ENCODE data around the gene PLA2G4A.
A peak's percentile ranks its signal among the peaks of the same experiment; 100 is the strongest.
"Not testable (repeated sequence)": the region's sequence is repeated elsewhere in the genome, so short reads cannot be mapped to it uniquely, and the experiment has no call there.

The PLA2G4A gene

DNA sequence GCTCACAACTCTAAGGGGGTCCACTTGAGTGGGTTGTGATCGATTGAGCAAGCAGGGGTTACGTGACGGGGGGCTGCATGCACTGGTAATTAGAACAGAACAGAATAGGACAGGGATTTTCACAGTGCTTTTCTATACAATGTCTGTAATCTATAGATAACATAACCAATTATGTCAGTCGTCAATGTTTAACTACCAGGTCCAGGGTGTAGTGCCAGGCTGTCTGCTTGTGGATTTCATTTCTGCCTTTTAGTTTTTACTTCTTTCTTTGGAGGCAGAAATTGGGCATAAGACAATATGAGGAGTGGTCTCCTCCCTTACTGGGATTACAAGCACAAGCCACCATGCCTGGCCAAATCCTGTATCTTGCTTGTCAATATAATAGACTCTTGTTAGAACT, 94.1 kb downstream of the PLA2G4A start:
- DNase-seq (ENCODE audit: low read depth): not testable (repeated sequence)

DNA sequence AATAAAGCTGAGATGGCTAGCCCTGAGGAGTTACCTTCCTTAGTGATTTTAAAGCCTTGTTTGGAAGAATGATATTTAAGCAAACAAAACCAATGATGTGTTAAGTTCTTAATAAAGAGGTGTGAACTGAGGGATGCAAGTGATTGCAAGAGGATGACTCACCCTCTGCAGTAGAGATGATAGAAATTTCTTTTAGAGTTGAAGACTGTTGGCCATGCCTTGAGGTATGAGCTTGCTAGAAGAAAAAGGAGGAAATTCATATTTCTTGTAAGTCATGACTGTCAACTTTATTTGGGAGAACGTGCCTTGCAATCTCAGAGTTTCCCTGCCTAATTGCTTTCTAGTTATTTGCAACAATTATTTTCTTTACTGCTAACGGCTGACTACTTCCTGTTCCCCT, 94.7 kb downstream of the PLA2G4A start:
- no peak for DNase-seq (ENCODE audit: low read depth)

DNA sequence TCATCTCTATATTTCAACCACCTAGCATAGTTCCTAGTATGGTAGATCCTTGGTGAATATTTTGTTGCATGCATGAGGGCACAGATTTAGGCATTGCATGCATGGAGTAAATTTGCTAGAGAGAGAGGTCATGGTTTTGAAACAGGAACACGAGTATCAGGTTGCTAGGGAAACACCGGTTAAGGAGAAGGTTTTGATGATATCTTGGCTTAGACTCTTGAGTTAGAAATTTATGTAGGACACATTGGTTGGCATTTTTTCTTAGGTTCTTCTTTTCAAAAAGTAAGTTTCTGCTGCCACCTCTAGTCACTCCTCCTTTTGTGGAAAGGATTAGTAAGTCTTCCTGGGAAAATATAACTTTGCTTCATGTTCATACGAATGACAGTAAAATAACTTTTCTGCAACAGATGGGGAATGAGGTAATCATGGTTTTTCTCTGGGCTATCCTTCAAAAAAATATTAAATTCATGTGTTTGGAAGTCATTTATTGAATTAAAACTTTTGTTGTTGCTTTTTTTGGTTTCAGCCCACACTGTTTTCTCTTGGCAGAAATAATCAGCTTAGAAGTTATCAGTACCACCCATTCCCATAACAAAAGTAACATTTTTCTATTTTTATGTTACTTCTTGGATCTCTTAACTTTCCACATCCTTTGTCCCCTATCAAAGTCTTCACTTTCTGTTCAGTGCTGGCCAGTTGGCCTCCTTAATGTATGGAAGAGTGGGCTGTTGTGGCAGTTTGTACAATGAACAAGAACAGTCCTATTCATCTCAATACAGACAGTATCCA, 97.3 kb downstream of the PLA2G4A start:
- DNase-seq (ENCODE audit: low read depth): peak; percentile 72

DNA sequence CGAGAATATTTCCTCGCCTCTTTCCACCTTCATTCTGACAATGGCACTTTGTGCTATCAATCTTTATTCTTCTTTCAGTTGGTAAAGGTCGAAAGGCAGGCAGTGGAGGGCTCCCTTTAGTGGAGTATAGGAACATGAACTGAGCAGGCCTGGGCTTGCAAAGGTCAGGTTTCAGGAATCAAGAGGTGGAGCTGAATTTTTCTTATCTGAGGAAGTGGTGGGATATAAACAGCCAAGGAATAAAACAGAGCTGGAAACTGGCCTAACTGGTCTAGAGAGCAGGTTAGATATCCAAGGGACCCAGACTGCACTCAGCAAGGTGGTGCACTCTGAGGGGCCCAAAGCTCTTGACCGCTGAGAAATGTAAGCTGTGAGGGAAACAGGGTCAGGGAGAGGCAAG, 99.1 kb downstream of the PLA2G4A start:
- DNase-seq (ENCODE audit: low read depth): no peak

DNA sequence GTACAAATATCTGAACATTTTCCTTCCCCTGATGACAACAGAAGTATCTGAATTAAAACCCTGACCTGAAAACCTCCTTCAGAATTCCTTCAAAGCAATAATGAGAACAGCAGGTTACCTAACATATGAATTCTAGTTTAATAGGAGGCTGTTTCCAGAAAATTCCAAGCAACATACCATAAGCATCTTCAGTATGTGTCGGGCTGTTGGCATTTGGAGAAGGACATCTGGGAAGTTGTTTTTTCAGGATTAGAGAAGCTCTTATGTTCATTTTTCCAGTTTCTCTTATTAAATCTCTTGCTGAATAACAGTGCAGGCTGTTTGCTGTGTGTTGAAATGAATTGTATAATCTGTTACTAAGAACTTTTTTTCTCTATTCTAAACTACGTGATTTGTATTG, 101.5 kb downstream of the PLA2G4A start:
- no peak for DNase-seq (ENCODE audit: low read depth)

DNA sequence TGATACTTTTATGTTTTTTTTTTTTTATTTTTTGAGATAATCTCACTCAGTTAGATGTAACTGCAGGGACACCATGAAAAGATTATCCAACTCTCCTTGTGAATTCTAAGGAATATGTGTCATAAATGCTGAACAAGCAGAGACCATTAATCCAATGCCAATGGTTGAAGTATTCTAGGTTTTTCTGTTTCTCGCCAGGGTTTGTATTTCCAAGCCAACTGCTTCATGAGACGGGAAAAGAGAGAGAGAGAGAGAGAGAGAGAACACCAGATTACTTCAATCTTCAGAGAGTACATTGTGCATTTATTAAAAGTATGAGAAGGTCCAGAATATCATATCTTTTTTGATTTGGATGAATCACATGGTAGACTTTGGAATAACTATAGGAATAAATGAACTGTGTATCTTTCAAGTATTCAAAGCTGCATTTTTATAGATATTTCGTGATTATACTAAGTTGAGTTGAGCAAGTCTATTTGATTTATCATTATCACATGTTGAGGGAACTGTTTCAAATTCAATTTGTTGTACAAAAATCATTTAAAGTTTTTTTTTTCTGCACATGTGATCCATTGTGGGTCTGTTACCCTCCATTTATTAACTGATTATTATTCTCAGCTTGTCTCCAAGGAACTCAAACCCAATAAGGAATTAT, 108.4 kb downstream of the PLA2G4A start:
- DNase-seq (ENCODE audit: low read depth): no peak

DNA sequence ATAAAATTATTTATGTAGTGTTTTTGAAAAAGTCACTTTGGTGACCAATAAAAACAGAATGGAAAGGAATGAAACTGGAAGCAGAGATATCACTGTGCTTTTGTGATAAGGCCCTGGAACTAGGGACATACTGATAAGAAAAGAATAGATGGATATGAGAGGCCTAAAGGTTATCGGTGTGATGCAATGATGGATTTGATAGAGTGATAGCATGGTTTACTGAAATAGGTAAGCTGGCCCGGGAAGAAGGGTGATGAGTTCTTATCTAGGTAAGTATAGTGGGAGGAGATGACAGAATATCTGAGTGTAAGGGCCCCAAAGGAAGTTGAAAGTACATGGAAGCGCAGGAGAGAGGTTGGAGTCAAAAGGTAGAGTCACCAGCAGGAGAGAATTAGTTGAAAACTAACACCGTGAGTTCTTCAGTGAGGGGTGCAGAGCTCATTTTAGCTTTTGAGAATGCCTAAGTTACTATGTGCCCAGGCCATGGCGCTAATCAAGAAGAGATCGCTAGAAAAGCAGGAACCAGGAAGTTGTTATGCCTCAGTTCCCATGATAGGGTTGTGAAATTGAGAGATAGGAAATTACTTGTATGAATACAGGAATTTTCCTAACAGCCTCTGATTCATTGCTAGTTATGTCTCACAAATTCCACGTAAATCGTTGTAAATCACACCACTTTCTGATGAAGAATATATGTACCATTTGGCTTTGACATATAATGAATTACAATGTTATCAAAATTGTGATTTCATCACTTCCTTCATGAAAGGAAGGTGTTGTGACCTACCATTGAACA, 115.3 kb downstream of the PLA2G4A start:
- DNase-seq (ENCODE audit: low read depth): no peak

DNA sequence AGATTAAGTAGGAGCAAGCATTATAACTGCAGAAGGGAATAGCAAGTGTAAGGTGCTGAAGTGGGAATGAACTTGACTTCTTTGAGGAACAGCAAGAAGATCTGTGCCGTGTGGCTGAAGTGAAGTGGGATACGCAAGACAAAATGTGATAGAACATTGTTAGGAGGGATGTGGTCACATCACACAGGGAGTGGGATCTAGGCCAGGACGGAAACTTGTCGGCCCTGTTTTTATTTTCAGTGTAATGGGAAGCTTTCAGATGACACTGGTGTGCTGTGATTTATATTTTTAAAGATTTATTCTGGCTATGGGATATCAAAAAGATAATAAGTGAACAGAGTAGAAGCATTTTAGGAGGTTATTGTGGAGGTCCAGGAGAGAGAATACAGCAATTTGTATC, 116.4 kb downstream of the PLA2G4A start:
- no peak for DNase-seq (ENCODE audit: low read depth)

DNA sequence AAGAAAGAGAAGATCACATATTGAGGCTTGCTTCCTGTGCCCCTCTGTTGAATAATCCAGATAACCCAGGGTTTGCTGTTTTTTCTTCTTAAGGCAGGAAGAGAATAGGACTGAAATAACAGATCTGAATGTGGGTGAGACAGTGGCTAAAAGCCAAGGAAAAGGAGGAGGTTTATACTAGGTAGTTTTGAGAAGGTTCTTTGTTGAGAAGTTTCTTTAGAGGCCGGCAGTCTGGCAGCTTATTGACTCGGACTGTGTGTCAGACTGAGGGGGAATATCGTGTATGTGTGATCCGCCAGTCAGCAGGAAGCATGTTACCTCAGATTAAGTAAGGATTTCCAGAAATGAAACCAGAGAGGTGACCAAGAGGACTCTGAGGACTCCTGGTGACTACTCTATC, 119.8 kb downstream of the PLA2G4A start:
- DNase-seq (ENCODE audit: low read depth): no peak

DNA sequence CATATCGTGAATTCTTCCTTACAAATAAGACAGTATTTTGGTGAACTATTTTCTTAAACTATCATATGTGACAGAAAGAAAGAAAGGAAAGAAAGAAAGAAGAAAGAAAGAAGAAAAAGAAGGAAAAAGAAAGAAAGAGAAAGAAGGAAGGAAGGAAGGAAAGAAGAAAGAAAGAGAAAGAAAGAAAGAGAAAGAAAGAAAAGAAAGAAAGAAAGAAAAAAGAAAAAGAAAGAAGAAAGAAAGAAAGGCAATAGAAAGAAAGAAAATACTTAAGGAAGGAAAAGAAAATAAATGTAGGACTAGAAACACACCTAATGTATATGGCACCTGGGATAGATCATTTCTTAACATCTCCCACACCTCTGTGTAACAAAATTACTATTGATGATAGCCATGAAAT, 120.4 kb downstream of the PLA2G4A start:
- no peak for DNase-seq (ENCODE audit: low read depth)

DNA sequence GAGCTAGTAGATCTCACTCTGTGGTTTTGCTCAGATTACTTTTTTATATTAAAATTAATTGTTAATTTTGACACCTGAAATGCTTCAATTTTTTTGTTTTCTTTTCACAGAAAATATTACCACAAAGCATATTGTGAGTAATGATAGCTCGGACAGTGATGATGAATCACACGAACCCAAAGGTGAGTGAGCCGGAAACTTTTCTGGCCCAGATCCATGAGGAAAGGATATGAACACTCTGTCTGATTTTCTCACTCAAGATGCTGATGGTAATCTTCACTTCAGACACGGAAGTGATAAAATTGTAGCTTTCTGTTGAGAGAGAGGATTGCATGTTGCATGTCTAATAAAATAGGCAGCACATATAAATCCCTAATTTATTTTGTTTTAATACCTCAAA, 121.8 kb downstream of the PLA2G4A start:
- DNase-seq (ENCODE audit: low read depth): no peak

DNA sequence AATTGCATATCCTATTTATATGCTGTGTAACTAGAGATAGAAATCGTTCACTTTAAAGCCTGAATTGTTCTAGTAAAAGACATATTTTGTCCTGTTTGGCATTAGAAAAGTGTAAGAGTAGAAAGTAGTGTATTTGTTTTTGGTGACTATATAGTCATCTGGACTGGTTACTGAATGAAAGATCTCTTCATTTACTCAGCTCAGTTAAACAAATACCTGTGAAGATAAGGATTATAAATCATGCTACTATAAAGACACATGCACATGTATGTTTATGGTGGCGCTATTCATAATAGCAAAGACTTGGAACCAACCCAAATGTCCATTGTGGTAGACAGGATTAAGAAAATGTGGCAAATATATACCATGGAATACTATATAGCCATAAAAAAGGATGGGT, 125.1 kb downstream of the PLA2G4A start:
- no peak for DNase-seq (ENCODE audit: low read depth)

DNA sequence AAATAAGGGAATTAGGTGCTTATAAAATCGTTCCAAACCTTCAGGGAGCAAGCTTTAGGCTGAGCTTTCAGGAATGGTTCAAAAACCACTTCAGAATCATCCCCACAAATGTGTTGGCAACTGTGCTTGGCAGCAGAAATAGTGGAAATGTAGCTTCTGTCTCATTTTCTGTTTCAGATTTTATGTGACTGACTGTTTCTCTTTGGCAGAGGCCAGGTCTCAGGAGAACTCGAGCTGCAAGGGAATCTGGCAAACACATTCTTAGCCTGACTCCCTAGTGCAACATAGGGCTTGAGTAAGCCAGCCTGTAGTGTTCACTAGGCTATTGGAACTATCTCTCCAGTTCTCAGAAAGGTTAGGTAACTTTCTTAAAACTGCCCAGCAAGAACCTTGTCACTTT, 128.6 kb downstream of the PLA2G4A start:
- peak; percentile 69 for DNase-seq (ENCODE audit: low read depth)

DNA sequence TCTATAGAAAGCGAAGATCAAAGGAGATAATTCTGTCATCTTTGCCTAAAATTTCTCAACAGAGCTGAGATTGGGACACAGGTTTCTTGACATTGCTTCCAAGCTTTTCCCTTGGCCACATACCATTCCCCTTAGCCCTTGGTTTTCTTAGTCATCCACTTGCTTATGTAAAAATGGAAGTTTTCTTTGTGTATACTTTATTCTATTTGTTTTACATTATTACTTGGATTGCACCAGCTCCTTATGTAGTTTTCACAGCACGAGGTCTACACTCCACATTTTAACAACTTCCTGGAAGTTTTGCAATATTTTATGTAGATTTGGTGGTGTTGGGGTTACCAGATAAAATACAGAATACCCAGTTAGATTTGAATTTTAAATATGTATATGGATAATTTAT, 129.8 kb downstream of the PLA2G4A start:
- peak; percentile 55 for DNase-seq (ENCODE audit: low read depth)

DNA sequence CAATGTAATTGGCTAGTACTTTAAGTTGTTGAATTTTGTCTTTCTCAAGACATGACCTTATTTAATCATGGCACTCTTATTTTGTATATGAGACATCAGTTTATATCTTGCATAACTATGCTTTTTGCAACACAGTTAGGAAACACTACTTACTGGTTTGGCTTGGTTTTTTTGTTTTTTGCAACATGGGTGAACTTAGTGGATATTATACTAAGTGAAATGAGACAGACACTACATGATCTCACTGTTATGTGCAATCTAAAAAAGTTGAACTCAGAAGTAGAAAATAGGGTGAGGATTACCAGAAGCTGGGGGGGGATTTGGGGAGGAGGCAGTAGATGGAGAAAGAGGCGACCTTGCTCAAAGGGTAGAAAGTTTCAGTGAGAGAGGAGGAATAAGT, 132.1 kb downstream of the PLA2G4A start:
- peak; percentile 84 for DNase-seq (ENCODE audit: low read depth)

DNA sequence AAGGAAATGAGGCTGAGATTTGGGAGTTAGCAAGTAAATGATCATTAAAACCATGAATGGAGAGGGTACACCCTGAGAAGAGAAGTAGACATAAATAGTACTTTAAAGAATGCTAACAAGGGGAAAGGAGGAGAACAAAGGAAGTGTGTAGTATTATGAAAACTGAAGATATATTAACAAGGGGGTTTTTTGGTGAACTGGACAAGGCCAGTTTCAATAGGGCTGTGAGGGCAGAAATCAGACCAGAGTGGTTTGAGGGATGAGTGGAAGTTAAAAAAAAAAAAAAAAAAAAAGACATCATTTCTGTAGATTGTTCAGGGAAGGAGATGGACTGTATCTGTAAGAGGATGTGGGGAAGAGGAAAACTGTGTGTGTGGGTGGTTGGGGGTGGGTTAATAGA, 137.1 kb downstream of the PLA2G4A start:
- DNase-seq (ENCODE audit: low read depth): no peak

DNA sequence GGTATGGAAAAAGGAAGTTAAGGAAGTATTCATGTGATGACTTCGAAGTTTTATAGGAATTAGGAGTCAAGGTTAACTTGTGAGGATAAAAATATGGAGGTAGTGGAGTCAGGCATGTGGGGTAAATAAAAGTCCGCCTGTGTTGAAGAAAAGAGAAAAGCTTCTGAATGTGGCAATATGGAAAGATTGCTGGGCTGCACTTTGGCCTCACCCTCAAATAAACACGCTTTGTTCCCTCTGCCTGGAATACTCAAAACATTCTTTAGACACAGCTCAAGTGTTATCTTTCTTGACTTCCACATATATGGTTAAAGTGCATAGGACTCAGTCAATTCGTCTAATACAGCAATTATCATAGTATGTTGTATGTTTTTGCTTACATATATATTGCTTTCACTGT, 137.7 kb downstream of the PLA2G4A start:
- no peak for DNase-seq (ENCODE audit: low read depth)

DNA sequence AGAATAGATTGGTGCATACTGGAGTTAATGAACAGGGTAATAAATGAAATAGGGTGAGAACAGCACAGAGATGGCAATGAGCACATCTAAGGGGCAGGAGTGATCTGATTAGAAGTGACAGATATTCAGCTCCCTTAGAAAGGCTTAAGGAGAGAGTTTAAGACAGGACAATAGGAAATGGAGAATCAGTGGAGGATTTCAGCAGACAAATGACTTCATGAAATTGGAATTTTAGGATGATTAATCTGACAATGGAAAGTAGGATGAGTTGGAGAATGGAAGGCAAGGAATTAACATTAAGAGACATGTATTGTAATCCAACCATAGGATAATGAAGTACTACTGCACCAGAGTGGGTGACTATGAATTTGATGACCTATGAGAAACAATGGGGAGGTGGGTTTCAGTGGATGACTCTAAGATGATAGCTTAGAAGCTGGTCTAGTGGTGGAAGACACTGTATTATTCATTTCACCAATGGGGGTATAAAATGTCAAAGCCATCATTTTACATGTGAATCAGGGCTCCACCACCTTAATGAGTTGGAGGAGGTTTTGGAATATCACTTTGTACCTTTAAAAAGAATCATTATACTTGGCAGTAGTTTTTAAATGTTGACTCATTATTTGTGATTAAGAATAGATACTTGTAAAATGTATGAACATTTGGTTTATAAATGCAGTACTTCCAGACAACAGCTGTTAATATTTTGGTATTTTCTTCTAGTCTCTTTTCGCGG, 139.1 kb downstream of the PLA2G4A start:
- no peak for DNase-seq (ENCODE audit: low read depth)

DNA sequence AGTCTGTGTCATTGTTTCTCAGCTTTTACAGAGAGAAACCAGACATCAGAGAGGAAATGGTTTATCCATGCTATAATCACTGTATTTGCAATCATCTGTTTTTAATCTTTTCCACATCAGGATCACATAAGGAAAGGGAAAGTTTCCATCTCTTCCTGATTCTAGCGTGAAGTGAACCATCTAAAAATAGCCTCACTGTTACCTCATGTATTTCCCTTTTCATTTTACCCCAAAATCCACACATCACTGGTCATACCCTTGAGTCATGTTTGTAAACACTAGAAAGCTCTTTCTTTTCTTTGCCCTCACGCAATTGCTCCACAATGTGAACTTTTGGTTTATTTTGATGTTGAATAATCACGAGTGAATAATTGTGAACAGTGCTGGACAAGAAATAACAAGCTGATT, 146.0 kb downstream of the PLA2G4A start:
- peak; percentile 95 for DNase-seq (ENCODE audit: low read depth)

DNA sequence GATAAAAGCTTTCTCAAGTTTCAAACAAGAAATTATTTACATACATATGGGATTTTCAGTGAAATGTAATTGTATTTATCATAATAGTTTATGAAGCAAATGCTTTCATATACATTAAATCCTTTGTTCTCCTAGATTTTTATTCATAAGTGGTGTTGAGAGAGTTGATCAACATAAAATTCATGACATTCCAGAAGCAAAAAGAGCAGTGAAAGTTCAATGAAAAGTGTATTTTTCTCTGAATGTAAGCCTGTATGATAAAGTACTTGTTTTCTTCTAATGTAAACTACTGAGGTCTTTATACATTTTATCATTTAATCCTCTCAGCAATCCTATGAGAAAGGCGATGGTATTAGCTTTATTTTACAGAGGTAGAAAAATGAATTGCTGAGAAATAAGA, 146.5 kb downstream of the PLA2G4A start:
- DNase-seq (ENCODE audit: low read depth): no peak

DNA sequence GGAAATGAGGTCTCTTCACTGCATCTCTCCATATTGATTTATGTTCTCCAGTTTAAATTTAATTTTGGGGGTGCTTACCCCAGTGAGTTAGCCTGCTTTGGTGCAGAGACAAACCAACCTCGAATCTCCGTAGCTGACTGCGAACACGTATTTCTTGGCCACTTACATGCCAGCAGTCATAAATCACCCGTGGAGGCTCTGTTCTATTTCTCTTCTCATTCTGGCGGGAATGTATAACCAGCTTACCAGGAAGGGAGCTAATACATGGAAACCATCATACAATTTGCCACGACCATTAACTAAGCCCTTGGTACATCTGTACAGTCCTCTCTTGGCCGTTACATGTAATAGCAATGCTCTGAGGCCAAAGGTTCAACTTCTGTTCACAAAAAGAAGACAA, 148.0 kb downstream of the PLA2G4A start:
- DNase-seq (ENCODE audit: low read depth): no peak

DNA sequence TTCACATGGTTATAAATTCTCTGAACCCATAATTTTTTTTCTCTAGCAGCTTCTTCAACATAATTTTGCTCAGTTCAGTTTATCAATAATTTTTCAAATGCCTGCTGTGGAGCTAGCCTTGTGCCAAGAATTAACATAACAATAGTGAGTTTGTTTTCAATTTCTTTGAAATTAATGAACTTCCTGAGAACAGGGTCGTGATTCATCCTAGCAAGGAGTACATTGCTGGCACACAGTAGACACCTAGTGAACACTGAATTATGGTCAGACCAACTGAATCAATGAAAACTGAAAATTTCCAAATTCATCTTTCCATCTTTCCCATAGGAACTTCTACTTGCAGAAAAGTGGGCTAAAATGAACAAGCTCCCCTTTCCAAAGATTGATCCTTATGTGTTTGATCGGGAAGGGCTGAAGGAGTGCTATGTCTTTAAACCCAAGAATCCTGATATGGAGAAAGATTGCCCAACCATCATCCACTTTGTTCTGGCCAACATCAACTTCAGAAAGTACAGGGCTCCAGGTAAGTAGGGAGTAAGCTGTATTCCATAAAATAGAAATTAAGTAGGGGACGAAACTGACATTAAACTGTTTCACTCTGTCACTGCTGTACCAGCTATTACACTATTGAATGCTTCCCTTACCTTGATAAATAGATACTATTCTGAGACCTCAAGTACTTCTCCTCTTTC, 148.7 kb downstream of the PLA2G4A start:
- DNase-seq (ENCODE audit: low read depth): no peak

Data from fibroblast of gingiva (primary cell).